GM19328 (cell line): Measurements from ENCODE around the gene SEMA4G.

Experiments
- ATAC-seq: cut with Tn5 transposase; IDR thresholded peaks from one replicate; pipeline ENCODE4 v1.9.1; 2021; ENCODE audit warnings: mild to moderate bottlenecking, moderate library complexity; ENCODE audit not compliant: unreplicated experiment

SEMA4G gene

GRCh38 chr10:101005869-101006567 is 36.7 kb downstream of the SEMA4G start:
- no peak for ATAC-seq

GRCh38 chr10:101006593-101007098 is 37.3 kb downstream of the SEMA4G start:
- no peak for ATAC-seq

- no peak for ATAC-seq
Measured at GRCh38 chr10:101007099-101007711, 37.9 kb downstream of the SEMA4G start.

- no peak for ATAC-seq
Measured at GRCh38 chr10:101007915-101008822, 38.9 kb downstream of the SEMA4G start.

- no peak for ATAC-seq
Measured at GRCh38 chr10:101008823-101009423, 39.6 kb downstream of the SEMA4G start.

- ATAC-seq, result no peak
Measured at GRCh38 chr10:101010329-101010728, 41.0 kb downstream of the SEMA4G start.

GRCh38 chr10:101011517-101012423 is 42.5 kb downstream of the SEMA4G start:
- no peak for ATAC-seq

- no peak for ATAC-seq
Measured at GRCh38 chr10:101012525-101013364, 43.4 kb downstream of the SEMA4G start.

- no peak for ATAC-seq
Measured at GRCh38 chr10:101013365-101013825, 44.1 kb downstream of the SEMA4G start.

GRCh38 chr10:101014230-101014884 is 45.1 kb downstream of the SEMA4G start:
- no peak for ATAC-seq

GRCh38 chr10:101014966-101015581 is 45.8 kb downstream of the SEMA4G start:
- no peak for ATAC-seq

GRCh38 chr10:101015582-101015973 is 46.3 kb downstream of the SEMA4G start:
- no peak for ATAC-seq

- ATAC-seq, result no peak
Measured at GRCh38 chr10:101016814-101017213, 47.5 kb downstream of the SEMA4G start.

GRCh38 chr10:101018118-101018599 is 48.9 kb downstream of the SEMA4G start:
- ATAC-seq, result no peak

GRCh38 chr10:101018600-101019439 is 49.5 kb downstream of the SEMA4G start:
- no peak for ATAC-seq
